ENCODE data around the gene FGGY.

Gene FGGY

DNA sequence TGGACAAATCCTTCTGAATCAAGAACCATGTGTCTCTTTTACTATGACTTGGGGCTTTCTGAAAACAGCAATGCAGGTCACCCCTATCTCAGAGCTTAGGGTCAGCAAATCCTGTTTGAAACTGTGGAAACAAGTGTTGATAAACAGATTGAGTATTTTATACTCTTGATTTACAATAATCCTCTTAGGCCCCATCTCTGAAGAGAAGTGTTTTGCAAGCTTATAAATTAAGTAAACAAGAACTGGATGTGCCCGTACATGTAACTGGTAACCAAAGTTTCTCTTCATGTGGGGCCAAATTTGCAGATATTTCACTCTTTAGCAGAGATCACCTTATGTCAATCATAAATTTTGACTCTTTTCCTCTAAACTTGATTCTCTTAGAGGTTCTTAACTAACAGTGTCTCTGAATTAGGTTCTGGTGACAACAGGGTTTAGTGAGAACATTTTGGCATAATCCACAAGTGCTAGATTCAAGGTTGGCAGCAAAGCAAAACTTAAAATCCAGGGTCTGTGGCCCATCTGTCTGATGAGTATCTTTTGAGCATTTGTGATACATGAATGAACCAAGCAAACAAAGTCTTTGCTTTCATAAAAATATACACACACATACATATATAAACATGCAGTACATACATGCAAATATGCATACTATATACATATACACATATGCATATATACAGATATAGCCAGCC, 334.8 kb downstream of the FGGY start:
- TF ChIP-seq, protein P1, sequence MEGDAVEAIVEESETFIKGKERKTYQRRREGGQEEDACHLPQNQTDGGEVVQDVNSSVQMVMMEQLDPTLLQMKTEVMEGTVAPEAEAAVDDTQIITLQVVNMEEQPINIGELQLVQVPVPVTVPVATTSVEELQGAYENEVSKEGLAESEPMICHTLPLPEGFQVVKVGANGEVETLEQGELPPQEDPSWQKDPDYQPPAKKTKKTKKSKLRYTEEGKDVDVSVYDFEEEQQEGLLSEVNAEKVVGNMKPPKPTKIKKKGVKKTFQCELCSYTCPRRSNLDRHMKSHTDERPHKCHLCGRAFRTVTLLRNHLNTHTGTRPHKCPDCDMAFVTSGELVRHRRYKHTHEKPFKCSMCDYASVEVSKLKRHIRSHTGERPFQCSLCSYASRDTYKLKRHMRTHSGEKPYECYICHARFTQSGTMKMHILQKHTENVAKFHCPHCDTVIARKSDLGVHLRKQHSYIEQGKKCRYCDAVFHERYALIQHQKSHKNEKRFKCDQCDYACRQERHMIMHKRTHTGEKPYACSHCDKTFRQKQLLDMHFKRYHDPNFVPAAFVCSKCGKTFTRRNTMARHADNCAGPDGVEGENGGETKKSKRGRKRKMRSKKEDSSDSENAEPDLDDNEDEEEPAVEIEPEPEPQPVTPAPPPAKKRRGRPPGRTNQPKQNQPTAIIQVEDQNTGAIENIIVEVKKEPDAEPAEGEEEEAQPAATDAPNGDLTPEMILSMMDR (IDR thresholded peaks at IDR 0.05; ENCODE audit: insufficient read depth, low read length, missing control alignments), result no peak
- no peak for DNase-seq (ENCODE audit: low read depth, low spot score)
- no peak overlapping the region for H3K4me3 ChIP-seq (ENCODE audit: low read depth, low read length)
- CTCF ChIA-PET, result no interaction called here
- POLR2A ChIA-PET, result no interaction called here

- POLR2A ChIA-PET, result no interaction called here
- DNase-seq (ENCODE audit: low read depth, low spot score), result no peak
- no peak overlapping the region for H3K4me3 ChIP-seq (ENCODE audit: low read depth, low read length)
- CTCF ChIA-PET, result no interaction called here
- TF ChIP-seq, protein P1 (IDR thresholded peaks at IDR 0.05; ENCODE audit: insufficient read depth, low read length, missing control alignments), result no peak
These were observed 338.2 kb downstream of the FGGY start for GRCh38 chr1:59635097-59635496.

DNA sequence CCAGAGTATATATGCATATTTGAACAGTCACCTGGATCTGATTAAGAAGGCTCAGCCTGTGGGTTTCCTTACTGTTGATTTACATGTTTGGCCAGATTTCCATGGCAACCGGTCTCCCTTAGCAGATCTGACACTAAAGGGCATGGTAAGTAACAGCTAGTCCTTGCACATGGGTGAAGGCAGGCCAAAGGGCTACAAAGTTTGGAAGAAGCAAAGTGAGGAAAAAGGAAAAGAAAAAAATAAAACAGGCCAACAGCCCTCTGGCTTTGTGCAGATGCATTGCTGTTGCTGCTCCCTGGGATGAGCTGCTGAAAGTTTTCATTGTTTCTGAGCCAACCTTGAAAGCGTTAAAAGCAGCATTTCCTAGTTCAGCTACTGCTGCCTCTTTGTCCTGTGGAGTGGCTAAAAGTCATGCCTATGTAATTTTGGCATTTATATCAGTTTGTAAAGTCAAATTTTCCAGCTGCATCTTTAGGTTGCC, 341.4 kb downstream of the FGGY start:
- H3K4me3 ChIP-seq (ENCODE audit: low read depth, low read length), result no peak overlapping the region
- ChIA-PET CTCF (interaction anchor here (0.9 kb wide), 1 partner anchor 61 kb away, joined by 3 read pairs; no protein-coding TSS in a partner anchor), POLR2A (no interaction called here)
- TF ChIP-seq, protein P1 (IDR thresholded peaks at IDR 0.05; ENCODE audit: insufficient read depth, low read length, missing control alignments), result no peak
- peak; percentile 38 for DNase-seq (ENCODE audit: low read depth, low spot score)

- CTCF ChIA-PET, result interaction anchor here (0.8 kb wide), 1 partner anchor 120 kb away, joined by 3 read pairs; no protein-coding TSS in a partner anchor
- POLR2A ChIA-PET, result no interaction called here
- H3K4me3 ChIP-seq (ENCODE audit: low read depth, low read length), result no peak overlapping the region
- TF ChIP-seq, protein P1 (IDR thresholded peaks at IDR 0.05; ENCODE audit: insufficient read depth, low read length, missing control alignments), result no peak
- no peak for DNase-seq (ENCODE audit: low read depth, low spot score)
These were observed 342.4 kb downstream of the FGGY start for GRCh38 chr1:59639266-59639665.

DNA sequence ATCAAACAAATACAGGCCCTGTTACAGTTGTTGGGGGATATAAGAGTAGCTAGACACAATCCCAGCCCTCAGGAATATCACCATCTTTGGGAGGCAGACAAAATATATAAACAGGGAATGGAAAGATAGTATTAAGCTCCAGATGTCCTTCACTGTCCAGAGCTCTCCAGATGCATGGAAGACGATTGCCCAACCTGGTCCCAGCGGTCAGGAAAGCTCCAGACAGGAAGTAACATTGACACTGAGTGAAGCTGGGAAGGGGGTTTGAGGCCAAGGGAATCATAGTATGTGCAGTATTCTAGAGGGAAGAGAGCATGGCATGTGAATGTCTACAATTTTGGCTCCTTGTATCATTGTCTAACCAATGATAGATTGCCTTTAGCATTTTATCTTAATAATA, 344.0 kb downstream of the FGGY start:
- POLR2A ChIA-PET, result no interaction called here
- DNase-seq (ENCODE audit: low read depth, low spot score), result no peak
- CTCF ChIA-PET, result no interaction called here
- H3K4me3 ChIP-seq (ENCODE audit: low read depth, low read length), result no peak overlapping the region
- TF ChIP-seq, protein P1 (IDR thresholded peaks at IDR 0.05; ENCODE audit: insufficient read depth, low read length, missing control alignments), result no peak

GRCh38 chr1:59641836-59642235, 344.9 kb downstream of the FGGY start:
- TF ChIP-seq, protein P1 (IDR thresholded peaks at IDR 0.05; ENCODE audit: insufficient read depth, low read length, missing control alignments), result no peak
- no peak overlapping the region for H3K4me3 ChIP-seq (ENCODE audit: low read depth, low read length)
- CTCF ChIA-PET, result no interaction called here
- POLR2A ChIA-PET, result no interaction called here
- DNase-seq (ENCODE audit: low read depth, low spot score), result no peak

Data from AG04449 (cell line).